Skeletal muscle cell (primary cell): Measurements from ENCODE around the gene ALDH1B1.

ENCODE experiments used
- DNase-seq: peaks from one replicate; pipeline ENCODE4 v3.0.0-alpha.2; 2010; ENCODE audit warnings: low read depth
- H3K4me3 ChIP-seq: 2 replicates; pipeline ENCODE4 v1.5.1; 2011; ENCODE audit warnings: low read depth, mild to moderate bottlenecking, control low read depth, low read length, moderate library complexity

The ALDH1B1 gene

DNA sequence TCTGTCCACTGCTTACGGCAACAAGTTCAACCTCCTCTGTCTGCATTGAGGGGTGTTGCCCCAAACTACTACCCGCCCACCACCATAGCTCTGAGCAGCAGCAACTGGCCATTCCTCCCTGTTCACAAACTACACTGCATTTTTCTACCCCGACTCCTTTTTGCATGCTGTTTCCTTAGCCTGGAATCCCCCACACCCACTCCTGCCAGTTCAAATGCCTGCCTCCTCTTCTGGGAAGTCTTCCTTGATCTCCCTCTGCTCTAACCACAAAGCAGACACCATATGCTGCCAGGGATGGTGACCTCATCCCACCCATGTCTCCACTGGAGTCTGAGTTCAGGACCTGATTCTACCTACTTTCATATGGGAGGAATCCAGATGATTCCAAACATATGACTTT is 13.3 kb downstream of the ALDH1B1 start:
- no peak for DNase-seq
- H3K4me3 ChIP-seq, result no peak overlapping the region

DNA sequence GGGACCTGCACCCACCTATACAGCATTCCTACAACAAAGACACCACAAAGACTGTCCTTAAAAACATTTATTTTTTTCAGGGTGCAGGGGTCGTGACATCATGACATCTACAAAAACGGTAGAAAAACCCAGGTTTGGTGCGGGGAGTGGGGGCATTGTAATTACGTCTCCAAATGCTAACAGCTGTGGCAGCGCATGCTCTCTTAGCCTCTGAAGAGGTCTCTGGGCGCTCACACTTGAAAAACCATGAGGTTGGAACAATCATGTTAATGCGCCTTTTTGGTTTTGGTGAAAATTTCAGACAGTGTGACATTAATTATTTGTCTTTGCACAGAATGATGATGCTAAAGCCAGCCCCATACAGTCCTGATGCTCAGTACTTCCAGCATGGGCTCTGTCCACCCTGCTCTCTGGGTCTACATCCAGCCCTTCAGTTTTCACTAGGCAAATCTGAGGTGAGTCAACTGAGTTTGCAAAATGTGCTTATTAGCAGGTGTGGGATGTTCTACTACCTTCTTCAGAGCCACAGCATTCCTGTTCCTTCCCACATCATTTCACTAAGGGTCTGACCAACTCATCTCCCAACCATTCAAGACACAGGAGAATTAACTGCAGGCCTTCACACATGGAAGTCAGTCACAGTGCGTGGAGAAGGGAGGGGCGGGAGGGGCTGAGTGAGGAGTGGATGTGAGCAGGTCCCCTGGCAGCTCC is 14.1 kb downstream of the ALDH1B1 start:
- H3K4me3 ChIP-seq, result no peak overlapping the region
- DNase-seq, result no peak

DNA sequence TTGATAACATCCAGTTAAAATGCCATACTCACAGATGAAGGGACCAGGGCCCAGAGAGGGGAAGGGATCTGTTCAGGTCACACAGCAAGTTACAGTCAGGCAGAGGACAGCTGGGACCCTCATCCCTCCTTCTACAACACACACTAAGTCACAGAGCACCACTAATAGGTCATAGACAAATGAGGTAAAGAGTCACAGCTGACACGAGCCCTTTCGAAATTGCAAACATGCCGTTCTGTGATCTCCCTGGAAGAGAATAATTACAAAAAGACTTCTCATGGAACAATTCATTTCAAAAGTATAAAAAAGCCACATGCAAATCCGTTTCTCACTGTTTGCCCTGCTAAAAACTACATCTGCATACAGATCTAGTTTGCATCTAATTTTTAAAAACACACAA is 16.2 kb downstream of the ALDH1B1 start:
- no peak overlapping the region for H3K4me3 ChIP-seq
- DNase-seq, result no peak

DNA sequence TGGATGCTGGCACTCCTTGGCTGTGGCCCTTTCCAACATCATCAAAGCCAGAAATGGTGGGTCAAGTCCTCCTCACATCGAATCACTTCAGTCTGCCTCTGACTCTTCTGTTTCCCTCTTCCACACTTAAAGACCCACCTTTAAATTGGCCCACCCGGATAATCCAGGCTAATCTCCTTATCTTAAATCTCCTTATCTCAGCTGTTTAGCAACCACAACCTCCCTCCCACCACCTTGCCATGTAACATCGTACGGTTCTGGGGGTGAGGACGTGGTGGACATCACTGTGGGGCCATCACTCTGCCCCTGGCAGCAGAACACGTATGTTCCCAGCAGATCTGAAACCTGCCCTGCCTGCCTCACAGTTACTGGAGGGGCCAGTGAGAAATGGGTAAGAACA is 20.2 kb downstream of the ALDH1B1 start:
- DNase-seq, result no peak
- H3K4me3 ChIP-seq, result no peak overlapping the region

DNA sequence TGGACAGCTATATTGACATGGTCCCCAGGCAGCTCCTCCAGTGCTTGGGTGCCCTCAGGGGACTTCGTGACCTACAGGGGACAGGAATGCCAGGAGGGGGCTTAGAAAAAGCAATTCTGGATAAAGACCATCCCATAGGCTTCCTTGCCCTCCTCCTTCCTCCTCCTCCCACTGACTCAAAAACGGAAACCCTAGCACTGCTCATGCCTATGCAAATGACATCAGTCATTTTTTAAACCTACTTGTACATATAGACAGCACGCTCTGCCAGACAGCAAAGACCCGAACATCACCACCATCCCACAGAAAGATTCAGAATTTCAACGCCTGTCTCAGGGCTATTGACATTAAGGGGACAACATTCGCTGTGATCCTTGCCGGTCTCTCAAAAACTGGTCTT is 20.8 kb downstream of the ALDH1B1 start:
- no peak for DNase-seq
- H3K4me3 ChIP-seq, result no peak overlapping the region

DNA sequence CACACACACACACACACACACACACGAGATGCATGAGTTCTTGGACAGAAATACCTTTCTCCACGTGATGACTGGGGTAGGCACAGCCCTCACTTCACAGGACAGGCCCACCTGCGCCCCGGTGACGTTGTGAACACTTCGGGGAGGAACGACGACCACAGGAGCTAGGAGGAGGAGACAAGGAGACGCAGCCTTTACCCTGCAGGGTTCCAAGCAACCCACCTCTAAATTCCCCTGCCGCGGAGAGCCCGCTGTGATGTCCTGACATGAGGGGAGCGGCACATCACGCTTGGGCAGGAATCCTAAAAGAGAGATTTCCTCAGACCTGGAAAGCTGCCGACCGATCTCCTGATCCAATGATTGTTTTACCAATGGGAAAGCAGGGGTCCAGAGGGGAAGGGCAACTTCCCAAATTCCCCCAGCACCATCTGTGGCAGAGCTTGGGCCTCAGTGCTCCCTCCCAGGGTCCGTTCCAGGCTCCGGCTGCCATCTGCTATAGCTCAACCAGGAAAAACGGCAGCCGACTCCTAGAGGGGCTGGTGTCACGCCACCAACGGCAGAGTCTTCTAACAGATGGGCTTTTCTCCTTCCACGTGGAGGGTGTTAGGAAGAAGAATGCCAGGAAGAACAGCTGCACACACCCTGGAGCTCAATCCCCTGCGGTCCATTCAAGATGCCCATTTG is 21.7 kb downstream of the ALDH1B1 start:
- DNase-seq, result peak; percentile 19
- H3K4me3 ChIP-seq, result peak overlapping the region; percentile 9

DNA sequence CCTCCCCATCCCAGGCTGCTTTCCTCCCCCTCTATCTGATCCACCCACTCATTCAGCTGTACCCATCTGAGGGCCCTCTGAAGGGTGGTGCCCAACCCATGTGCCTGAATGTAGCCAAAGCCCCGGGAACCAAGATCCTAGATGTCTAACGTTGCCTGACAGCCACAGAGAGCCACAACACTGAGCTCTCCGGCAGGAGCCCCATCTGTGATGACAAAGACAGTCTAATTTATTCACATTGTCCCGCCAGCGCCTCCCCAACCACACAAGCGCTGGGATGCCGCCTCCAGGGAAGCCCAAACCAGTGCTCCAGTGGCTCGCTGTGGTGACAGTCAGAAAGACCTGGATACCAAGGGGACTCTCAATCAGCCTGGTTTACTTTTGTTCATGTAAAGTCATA is 23.4 kb downstream of the ALDH1B1 start:
- DNase-seq, result no peak
- H3K4me3 ChIP-seq, result no peak overlapping the region

DNA sequence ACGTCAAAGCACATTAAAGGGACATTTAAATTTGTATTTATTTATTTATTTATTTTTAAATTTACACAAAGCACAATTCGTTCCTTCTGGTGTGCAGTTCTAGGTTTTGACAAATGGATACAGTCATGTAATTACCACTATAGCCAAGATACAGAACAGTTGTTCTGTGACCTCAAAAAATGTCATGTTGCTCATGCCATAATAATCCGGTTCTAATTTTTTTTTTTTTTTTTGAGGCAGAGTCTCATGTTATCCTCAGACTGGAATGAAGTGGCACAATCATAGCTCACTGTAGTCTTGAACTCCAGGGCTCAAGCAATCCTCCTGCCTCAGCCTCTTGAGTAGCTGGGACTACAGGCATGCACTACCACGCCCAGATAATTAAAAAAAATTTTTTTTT is 24.0 kb downstream of the ALDH1B1 start:
- H3K4me3 ChIP-seq, result no peak overlapping the region
- DNase-seq, result no peak

DNA sequence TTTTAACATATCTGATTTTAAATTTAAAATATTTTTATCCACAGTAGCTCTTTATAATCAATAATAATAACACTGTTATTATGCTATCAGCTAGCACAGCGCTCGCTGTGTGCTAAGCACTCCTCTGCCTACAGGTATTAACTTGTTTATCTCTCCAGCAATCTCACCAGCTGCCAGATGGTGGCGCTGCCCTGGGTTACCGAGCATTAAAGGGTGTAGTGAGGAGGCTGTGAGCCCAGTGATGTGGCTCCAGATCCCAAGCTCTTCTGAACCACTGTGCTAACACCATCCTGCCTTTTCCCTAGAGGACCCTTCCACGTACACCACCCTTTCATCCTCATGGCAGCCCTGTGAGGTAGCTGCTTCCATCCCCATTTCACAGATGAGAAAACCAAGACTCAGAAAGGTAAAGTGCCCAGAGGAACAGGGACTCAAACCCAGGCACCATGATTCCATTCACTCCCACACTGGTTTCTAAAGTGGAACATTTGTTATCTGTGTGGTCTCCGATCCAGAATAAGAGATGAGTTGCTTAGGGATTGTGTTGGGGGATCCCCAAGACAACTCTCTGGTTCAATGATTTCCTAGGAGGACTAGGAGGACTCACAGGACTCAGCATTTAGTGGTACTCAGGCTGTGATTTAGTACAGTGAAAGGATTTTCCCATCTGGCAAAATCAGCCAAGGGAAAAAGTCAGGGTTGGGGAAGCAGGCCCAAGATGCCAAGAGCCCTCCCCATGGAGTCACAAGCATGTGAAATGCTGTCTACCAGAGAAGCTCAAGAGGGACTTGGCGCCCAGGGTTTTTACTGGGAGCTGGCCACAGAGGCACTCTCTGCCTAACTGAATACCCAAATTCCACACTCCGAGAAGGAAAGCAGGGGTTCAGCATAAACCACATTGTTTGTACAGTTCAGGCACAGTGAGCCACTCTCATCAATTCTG is 24.8 kb downstream of the ALDH1B1 start:
- H3K4me3 ChIP-seq, result no peak overlapping the region
- no peak for DNase-seq

DNA sequence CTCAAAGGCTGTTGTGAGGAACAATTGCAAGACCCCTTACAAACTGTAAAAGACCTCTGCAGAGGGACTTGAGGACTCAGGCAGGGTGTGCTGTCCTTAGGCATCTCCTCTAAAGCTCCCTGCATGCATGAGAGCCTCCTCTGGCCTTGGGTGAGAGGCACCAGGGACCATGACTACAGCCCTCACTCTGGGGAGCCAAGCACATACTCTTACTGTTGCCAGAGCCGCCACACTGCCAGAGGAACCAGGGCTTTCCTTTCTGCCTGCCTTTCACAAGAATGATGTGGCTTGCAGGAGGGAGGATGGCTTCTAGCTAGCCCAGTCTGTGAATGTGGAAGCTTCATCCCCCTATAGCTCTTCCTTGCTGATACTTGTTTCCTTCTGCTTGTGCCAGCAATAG is 25.9 kb downstream of the ALDH1B1 start:
- DNase-seq, result no peak
- no peak overlapping the region for H3K4me3 ChIP-seq

DNA sequence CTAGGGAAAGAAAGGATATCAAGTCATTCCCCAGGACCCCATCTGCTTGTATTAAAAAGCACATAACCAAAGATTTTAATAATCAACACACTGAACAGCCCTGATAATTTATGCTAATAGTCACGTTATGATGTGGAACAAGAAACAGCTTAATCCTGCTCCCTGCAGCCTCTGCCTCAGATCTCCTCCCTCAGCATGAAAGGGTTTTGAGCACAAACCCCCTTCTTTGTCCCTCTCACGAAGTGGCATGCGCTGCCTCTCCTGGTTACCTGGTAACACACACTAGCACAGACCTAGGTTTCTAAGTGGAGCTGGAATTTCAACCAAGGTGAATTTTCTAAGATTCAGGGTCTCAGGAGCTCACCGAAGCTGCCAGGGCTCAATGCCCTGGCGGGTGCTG is 26.7 kb downstream of the ALDH1B1 start:
- H3K4me3 ChIP-seq, result no peak overlapping the region
- DNase-seq, result no peak

DNA sequence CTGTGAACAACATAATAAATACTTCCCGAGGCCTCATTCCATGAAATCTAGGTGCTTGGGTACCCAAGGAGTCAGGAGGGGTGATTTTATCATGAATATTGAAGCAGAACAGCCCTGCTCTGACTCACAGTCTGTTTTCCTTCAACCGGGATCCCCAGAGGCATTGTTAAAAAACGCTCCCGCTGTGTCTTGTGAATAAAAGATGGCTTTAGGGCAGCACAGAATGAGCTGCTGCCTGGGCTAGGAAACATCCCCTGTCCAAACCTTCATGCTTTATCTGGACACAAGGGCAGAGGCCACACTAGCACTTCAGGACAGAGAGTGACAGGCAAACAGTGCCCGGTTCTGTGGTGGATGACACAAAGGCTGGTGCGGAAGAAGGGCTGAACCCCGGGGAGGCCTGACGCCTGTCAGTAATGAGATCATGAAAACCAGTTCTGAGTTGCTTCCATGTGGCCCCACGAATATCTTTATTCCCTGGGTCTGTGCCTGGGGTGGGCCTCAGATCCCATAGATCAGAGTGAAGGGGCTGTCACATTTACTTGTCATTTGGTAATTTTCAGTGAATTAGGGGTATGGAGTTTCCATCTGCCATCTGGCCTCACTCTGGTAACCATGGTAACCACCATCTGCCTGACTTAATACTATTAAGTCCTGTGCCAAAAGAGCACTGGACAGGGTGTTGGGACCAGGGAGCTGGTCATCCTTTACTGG is 29.2 kb downstream of the ALDH1B1 start:
- no peak for DNase-seq

DNA sequence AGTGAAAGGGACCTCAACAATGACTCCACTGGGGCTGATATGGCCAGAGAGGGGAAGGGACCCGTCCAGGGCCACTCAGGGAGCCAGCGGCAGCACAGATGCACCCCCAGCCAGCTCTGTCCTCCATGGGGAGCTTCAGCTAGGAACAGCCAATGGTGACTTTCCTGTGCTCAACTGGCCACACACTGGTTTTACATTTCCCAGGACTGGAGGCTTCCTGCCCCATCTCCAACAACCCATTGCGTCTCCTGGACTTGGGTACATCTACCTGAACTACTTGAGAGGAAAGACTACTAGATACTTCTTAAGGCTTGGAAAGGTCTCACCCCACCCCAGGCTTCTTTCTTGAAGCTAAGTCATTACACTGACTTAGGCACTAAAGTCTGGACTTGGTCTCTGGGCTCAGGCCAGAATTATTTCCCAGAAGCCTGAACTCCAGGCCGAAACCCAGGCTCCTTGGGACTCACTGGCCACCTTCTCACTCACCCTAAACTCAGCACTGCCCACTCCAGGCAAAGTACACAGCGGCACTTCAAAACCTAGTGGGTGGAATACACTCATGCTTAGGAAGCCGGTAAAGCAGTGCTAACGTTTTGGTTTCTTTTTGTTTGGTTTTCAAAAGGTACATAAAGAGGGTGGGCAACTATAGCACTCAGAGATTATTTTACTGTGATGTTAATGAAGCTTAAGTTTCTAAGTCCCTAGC is 30.2 kb downstream of the ALDH1B1 start:
- no peak overlapping the region for H3K4me3 ChIP-seq
- no peak for DNase-seq

More for the DNA sequence above, 29.2 kb downstream of the ALDH1B1 start:
- no peak overlapping the region for H3K4me3 ChIP-seq

DNA sequence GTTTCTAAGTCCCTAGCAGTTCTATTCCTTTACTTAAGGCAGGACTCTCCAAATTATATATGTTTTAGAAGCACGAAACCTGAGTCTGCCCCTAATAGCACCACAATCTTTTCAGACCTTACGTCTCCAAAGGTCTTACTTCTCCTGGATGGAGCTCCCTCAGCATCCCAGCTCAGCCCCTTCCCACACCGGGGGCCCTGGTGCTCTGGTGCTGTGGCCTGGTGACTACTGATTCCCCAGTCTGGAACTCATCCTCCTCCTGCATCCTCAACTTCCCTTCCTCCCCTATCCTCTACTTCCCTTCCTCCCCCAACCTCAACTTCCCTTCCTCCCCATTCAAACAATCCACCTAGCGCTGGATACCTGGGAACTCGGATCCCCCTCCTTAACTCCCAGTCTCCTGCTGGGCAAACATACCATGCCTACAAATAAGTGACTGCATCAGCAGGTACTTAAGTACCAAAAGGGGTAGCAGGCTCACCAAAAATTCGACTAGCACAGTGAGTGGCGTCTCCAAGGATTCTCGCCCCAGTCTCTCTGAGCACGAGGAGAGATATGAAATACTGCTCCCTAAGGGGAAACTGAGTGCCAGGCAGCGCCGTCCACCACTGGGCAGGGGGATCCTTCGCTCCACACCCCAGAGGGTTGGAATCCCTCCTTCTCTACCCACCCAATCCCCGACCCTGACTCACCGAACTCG is 30.9 kb downstream of the ALDH1B1 start:
- peak overlapping the region; percentile 22 for H3K4me3 ChIP-seq
- no peak for DNase-seq

DNA sequence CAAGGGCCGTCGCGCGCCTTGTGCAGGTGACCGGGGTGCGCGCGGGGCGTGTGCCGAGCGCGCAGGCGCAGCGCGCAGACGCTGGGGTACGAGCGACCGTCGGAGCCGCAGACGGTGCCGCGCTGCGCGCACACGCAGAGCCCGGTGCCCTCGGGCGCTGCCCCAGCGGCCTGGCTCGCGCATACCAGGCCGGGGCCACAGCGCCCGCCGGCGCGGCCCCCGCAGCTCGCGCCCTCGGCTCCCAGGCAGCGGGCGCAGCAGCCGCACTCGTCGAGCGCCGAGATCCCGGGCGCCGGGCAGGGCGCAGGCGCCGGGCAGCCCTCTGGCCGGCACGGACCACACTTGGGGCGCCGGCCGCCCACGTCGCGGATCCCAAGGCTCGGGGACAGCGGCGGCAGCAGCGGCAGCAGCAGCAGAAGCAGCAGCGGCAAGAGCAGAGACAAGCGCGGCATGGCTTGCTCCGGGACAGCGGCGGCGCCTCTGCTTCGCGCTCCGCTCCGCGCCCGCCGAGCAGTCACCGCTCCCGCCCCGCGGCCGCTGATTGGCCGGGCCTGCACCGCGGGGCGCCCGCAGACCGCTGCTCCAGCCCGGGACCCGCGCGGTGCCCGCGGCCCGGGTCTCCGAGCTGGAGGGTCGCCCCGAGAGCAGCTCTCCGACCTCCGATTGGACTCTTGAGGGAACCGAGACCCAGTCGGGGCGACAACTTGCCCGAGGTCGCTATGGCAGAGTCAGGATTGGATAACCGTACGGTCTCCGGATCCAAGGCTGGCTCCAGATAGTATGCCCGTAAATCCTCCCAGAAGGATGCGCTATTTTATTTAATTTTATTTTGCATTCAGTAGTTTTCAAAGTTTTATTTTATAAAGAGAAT is 31.7 kb downstream of the ALDH1B1 start, which contains the start of gene IGFBPL1:
TSS of gene IGFBPL1 (minus strand) at position 482 of the 871 bp plus-strand sequence. CDS start at position 452, 30 bp downstream.
- peak within 1 kb of the TSS; percentile 35 for H3K4me3 ChIP-seq
- no peak for DNase-seq

DNA sequence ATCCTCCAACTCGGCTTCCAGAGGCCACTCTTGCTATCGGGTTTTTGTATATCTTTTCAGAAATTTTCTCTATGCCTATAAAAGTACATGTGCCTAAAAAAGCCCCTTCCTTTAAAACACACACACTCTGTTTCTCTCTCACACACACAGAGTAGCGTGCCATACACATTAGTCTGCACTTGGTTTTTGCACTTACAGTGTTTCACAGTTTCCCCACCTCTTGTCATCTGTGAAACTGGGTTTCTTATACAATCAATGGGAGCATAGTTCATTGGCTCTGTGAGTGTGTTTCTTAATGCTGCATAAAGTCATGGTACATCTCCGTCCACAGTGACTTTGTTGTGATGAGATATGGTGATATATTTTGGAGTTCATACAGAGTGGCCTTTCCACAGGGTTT is 32.4 kb downstream of the ALDH1B1 start:
- DNase-seq, result no peak
- no peak overlapping the region for H3K4me3 ChIP-seq

DNA sequence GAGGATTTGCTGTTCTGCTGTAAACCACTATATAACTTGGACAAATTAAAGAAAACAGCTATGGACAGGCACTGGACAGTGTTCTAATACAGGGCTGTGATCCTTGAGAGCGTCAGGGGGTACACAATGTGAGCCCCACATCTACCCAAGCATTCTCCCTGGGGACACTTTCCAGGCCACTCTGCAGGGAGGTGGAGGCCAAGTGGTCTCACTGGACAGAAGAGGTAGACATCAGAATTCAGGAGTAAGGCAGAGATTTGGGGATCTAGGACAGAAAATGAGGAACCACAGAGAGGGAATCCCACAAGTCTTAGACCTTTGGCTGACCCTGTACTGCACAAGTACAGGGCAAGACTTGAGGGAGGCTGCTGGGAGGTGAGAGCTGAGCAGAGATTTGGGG is 35.6 kb downstream of the ALDH1B1 start:
- no peak for DNase-seq
- no peak overlapping the region for H3K4me3 ChIP-seq
